ENCODE results near the gene MPP2.

MPP2 gene

DNA sequence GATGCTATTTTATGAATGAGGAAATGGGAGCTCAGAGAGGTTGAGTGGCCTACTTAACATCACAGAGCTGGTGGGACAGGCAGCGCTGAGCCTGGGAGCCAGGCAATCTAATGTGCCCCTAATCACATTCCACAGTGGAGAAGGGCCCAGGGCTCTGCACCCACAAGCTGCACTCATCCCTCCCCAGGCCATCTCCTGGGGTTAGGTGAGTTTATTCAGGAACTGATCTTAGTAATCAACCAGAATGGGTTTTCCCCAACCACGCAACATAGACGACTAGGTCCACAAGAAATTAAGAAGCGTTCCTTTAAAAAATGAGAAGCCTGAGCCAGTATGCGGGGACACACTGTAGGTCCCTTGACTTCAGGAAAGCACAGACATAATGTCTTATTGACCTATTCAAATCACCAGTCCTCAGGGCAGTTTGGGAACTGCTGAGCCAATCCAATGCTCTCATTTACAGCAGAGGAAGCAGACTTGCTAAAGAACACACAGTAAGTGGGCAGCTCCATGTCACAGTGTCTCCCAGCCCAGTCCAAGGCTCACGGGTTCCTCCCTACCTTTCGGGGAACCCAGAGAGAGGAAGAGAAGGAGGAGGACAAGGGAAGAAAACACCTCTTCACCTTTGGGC, 76.7 kb downstream of the MPP2 start:
- DNase-seq (ENCODE audit: low read depth): no peak
- TF ChIP-seq, protein P1, sequence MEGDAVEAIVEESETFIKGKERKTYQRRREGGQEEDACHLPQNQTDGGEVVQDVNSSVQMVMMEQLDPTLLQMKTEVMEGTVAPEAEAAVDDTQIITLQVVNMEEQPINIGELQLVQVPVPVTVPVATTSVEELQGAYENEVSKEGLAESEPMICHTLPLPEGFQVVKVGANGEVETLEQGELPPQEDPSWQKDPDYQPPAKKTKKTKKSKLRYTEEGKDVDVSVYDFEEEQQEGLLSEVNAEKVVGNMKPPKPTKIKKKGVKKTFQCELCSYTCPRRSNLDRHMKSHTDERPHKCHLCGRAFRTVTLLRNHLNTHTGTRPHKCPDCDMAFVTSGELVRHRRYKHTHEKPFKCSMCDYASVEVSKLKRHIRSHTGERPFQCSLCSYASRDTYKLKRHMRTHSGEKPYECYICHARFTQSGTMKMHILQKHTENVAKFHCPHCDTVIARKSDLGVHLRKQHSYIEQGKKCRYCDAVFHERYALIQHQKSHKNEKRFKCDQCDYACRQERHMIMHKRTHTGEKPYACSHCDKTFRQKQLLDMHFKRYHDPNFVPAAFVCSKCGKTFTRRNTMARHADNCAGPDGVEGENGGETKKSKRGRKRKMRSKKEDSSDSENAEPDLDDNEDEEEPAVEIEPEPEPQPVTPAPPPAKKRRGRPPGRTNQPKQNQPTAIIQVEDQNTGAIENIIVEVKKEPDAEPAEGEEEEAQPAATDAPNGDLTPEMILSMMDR (IDR thresholded peaks at IDR 0.05; ENCODE audit: low read length, missing control alignments): no peak
- H3K4me3 ChIP-seq (replicated peaks; ENCODE audit: low read depth, low read length): no peak overlapping the region

DNA sequence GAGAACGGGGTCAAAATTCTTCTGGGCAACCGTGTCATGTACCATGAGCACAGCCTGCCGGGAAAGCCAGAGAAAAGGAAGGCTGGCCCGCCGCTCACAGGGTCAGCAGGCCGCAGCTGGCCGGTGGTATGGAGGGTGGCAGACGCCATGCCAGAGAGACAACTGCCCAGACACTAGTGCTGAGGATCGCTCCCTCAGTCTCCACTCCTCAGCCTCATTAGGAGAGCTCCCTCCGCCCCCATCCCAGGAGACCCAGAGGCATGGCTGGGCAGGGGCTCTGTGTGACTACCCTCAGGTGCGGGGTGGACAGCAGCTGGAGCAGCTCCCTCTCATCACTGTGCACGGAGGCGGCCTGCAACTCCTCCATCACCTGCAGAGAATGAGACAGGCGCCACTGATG, 77.6 kb downstream of the MPP2 start:
- DNase-seq (ENCODE audit: low read depth): no peak
- no peak overlapping the region for H3K4me3 ChIP-seq (replicated peaks; ENCODE audit: low read depth, low read length)
- TF ChIP-seq, protein P1 (IDR thresholded peaks at IDR 0.05; ENCODE audit: low read length, missing control alignments): no peak

DNA sequence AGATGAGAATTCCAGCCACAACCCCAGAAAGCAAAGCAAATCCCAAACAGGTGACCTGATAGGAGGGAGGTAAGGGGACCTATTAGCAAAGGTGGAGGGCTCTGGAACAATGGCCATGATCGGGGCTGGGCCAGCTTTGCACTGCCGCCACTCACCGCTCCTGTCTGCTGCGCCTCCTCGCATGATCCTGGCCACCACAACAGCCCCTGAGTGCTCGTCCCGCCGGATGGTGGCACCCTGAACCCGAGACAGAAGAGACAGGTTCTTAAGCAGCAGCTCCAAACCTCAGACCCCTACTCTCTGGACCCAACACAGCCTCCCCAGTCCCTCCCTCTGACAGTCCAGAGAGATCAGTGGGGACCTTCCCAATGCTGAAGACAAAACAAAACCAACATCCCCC, 79.7 kb downstream of the MPP2 start:
- TF ChIP-seq, protein P1 (IDR thresholded peaks at IDR 0.05; ENCODE audit: low read length, missing control alignments): no peak
- no peak overlapping the region for H3K4me3 ChIP-seq (replicated peaks; ENCODE audit: low read depth, low read length)
- DNase-seq (ENCODE audit: low read depth): no peak

DNA sequence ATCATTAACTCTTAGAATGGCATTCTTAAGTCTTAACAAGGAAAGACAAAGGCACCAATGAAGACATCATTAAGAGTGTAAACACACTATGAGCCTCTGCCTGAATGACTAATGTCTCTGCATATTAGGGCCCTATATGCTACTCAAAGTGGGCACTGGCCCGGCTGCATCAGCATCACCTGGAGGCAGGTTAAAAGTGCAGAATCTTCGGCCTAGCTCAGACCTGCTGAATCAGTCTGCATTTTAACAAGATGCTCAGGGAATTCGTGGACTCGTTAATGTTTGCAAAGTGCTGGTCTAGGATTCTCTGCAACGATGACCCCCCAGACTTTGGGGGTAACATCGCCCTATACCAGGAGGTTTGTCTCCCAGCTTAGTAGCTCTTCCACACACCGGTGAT, 81.1 kb downstream of the MPP2 start:
- no peak for DNase-seq (ENCODE audit: low read depth)
- no peak overlapping the region for H3K4me3 ChIP-seq (replicated peaks; ENCODE audit: low read depth, low read length)
- TF ChIP-seq, protein P1 (IDR thresholded peaks at IDR 0.05; ENCODE audit: low read length, missing control alignments): no peak

DNA sequence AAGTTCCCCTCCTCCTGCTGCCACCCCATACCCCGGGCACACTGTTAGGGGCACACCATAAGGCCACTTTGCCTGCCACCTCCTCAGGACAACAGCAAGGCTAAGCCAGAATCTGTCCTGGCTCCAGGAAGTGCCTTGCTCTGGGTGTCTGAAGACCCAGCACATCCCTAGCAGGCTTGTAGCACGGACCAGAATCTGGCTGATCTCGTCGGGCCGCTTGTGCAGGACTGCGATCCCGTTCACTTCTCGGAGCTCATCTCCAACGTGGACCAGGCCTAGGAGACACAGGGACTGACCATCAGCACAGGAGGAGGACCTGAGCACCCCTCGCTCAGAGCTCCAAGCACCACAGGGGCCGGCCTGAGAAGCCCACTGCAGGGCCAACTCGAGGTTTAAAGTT, 81.8 kb downstream of the MPP2 start:
- TF ChIP-seq, protein P1 (IDR thresholded peaks at IDR 0.05; ENCODE audit: low read length, missing control alignments): no peak
- H3K4me3 ChIP-seq (replicated peaks; ENCODE audit: low read depth, low read length): no peak overlapping the region
- no peak for DNase-seq (ENCODE audit: low read depth)

Data from fibroblast of pulmonary artery (primary cell).